Ramos (cell line): ENCODE measurements around the gene CASTOR1.

Source experiments
- in situ Hi-C: fragments of 300-500 bp; cut with MboI; formaldehyde crosslinking; loops from one replicate; pipeline ENCODE4 v1.14.3; 2022; ENCODE audit warnings: low sequenced_read_pairs; ENCODE audit not compliant: unreplicated experiment

CASTOR1 gene

DNA sequence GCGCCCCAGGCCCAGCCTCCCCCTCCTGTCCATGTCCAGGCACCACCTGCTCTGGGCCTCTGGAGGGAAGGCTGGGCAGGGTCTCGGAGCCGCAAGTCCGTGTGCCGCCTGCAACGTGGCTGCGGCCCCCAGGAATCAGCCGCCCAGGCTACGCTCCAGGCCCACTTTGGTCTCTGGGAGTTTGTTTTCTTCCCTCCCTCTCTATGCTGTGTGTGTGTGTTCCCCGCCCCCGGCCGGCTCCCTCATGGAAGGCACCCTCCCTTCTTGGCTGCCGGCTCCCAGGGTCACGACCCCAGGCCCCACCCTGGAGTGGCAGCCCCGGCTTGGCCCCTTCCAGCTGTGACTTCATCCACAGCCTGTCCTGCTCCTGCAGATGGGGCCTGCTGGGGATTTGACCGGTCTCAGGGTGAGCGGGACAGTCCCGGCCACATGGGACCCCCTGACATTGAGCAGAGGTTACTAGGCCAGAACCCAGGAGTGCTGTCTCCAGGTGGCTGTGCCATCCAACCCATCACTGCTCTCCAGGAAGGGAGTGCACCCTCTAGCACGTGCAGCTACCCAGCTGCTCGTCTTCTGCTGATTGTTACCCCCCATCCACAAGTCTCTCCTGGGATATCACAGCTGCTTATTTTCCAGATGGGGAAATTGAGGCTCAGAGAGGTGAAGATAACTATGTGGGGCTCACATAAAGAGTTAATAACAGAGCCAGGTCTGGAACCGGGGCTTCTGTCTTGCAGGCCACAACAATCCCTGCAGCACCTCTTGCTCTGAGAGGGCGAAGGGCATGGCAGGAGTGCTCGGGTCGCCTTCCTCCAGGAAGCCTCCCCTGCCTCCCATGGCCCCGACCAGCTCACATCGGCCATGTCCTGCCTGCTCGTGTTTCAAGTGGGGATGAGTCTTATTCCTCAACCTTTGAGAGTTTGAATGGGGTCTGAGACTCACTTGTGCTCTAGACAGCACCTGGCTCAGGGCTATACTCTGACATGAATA lies 40.0 kb downstream of the CASTOR1 start:
- in situ Hi-C loops = no loop called here

DNA sequence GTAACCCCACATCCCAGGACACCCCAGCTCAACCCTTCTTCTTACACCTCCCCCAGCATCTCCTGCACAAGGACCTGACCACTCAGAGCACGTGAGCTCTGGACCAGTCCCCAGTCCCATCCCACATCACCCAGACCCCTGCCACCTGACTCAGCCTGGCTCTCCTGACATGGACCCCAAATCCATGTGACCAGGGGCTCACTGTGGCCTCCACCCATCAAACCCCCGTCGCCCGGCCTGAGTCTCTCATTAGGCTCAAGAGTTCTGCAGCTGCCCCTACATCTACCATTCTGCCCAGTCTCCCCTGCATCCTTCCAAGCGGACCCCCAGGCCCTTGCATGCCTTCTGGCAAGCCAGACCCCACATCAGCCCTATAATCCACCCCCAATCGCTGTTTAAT lies 40.8 kb downstream of the CASTOR1 start:
- in situ Hi-C loops = no loop called here

DNA sequence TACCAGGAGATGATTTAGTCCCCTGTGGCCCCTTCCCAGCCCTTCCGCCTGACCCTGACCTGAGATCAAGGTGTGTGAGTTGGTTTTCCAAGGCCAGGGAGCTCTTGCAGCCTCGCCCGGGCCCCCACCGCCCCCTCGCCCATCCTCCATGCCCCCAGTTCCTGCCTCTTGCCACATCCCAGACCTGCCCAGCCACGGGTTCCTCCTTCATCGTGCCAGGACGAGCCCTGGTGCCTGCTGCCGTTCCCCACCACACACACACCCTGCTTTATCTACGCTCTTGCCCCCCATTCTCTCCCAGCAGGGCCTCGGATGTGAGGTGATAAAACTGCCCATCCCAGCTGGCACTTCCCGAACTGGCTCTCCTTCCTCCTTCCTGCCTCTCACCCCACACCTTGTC lies 41.3 kb downstream of the CASTOR1 start:
- in situ Hi-C loops = no loop called here

DNA sequence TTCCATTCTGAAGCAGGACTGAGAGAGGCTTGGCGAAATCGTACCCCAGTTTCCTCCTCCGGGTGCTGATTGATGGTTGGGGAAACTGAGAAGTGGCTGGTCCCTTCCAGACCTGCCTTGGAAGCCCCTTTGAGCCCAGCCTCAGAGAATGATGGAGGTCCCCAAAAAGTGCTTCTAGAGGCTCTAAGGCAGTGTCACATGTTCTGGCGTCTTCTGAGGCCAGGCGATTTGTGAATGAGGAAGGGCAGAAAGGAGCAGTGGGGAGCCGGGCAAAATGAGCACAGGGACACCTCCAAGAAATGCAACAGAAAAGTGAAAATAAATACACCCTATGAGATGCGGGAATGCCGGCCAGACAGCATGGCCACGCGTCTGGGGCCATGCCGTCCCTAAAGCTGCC lies 41.7 kb downstream of the CASTOR1 start:
- in situ Hi-C loops = no loop called here

DNA sequence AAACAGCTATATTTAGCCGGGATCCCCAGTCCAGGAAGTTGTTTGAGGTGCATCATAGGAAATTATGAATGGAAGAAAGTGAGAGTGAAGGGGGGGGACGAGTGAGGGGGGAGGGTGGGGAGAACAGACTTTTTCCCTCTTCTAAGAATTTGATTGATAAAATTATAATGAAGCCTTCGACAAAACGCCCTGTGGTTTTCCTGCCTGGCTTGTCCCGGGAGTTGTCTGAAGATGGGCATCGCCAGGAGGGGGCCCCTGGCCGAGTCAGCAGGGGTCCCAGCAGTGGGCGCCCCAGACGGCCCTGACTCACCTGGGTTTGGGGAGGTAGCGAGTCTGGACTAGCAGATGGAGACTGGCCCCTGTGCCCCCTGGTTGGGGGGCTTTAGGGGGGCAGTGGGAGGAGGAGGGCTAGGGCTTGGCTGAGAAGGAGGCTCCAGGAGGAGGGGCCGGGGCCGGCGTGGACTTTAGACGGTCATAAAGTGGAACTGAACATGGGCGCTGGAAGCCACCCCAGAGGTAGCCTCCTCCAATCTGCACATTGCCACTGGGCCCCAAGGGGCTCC lies 42.4 kb downstream of the CASTOR1 start:
- in situ Hi-C loops = no loop called here

DNA sequence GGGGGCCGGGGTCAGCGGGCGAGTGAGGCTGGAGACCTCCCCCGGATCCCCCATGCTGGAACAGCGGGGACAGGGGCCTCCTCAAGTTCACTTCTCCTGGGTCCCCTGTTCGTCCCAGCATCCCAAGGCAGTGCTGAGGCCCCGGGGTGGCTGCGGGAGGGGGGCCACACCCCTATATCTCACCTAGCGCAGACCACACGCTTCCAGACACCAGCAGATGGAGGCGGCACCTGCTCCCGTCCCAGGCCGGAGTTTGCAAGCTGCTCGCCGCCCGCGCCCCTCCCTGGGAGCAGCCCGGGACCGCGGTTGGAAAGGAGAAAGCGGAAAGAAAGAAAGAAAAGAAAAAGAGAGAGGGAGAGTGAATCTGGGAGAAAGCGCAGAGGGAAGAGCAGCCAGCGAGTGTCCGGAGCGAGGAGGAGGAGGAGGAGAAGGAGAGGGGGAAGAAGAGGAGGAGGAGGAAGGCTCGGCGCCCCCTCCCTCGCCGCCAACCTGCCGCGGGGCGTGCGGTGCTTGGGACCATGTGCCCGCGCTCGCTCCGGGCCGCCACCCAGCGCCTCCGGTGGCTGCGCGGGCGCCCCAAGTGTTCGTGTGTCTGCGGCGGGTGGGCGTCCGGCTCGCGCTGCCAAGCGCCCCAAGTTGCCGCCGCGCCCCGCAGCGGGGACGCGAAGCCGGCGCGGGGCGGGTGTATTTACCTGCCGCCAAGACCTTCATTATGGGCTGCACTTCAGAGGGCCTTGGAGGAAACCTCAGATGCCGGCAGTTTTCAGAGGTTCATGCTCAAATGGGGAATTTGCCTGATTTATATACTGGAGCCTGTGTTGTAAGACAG lies 43.1 kb downstream of the CASTOR1 start, which contains the start of gene LIF:
Gene LIF, minus strand, starts transcription at position 775 of the 829 bp plus-strand sequence. Its CDS starts 64 bp downstream, at position 711.
- in situ Hi-C loops = no loop called here

DNA sequence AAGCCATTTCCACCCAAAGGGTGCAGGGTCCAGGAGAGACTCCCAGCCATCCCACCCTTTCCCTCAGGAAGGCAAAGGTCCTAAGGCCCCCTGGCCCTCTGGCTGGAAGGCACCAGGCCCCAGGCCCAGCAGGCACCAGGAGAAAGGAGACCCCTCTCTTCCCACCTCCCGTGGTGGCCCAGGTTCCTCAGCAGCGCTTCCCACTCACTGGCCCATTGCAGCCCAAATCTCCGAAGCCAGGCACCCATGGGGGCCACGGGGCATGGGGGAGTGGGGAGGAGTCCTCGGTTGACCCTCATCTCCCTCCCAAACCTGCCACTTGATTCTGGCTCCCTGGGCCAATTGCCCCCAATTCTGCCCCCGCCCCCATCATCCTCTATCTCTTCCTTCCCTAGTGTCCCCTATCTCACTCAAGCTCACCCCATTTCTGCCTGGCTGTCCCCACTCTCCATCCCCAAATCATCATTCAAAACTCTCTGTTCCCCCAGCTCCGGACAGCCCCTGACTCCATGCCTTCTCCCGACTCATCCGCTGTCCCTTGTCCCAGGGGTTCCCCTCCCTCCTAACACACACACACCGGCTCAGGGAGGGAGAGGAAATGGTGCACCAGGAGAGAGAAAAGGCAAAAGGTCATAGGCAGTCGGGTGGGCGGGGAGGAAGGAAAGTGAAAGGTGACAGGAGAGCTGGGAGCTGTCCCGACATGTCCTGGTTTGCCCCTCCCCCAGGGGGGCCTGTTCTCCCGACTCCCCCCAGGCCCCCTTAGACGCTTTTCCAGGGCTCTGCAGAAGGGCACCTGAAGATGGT lies 43.9 kb downstream of the CASTOR1 start:
- in situ Hi-C loops = no loop called here

DNA sequence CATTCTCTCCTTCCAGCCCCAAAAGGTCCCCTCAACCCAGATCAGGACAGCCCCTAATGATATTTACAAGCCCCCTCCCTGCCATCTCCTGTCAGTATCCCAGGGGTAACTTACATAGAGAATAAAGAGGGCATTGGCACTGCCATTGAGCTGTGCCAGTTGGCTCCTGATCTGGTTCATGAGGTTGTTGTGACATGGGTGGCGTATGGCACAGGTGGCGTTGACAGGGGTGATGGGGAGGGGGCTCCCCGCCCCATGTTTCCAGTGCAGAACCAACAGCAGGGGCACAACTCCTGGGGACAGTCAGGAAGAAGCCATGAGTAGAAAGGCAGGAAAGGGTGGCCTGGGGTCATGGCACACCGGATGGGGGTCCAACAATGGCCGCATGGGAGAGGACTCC lies 44.7 kb downstream of the CASTOR1 start:
- in situ Hi-C loops = no loop called here

DNA sequence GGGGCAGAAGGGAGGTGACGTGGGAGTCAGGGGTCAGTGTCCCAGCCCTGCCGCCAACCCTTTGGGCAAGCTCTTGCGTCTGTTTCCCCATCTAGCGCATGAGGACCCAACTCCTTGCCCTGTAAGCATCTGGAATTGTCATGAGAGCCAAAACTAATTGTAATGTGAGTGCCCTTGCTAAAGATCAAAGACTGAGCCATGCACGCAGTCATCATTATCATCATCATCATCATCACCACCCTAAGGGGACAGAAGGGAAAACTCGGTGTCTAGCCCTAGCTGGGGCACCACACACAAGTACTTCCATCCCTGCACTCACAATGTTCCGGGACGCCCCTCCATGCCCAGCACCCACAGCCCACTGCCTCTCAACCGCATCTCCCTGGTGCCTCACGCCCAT lies 45.2 kb downstream of the CASTOR1 start:
- in situ Hi-C loops = no loop called here

DNA sequence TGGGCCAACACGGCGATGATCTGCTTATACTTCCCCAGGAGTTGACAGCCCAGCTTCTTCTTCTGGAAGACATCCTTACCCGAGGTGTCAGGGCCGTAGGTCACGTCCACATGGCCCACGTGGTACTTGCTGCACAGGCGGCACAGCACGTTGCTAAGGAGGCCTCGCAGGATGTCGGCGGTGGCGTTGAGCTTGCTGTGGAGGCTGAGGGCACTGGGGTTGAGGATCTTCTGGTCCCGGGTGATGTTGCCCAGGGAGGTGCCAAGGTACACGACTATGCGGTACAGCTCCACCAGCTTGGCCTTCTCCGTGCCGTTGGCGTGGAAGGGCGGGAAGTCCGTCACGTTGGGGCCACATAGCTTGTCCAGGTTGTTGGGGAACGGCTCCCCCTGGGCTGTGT lies 45.6 kb downstream of the CASTOR1 start:
- in situ Hi-C loops = no loop called here

DNA sequence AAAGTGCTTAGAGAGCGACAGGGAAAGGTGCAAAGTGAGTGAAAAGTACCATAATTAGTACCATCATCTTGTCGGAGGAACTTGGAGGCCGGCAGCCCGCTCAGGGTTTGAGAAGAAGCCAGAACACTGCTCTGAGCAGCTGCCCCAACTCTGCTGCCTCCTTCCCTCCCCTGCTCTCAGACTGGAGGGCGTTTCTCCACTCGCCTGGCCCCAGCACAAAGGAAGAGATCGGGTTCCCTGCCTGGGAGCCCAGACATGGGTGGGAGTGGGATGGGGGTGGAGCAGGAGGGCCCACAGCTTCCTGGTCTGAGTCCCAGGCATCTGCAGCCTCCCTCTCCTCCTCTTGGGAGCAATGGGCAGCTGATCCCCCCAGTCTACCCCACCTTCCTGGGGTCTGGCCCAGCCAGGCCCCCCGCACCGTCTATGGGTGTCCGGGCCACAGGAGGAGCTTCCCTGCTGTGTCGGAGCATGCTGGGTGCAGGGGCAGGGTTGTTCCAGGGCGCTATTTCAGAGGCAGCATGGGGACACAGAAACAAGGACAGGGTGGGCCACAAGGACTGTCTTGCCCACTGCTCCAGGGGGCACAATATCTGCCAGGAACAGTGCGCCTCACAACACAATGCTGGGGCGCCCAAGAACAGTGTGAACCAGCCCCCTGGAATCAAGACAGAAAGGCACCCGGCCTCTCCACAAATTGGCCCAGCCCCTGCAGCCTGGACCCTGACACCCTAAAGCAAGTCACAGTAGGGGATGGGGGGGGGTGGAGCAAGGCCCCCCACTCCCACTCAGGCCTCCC lies 47.5 kb downstream of the CASTOR1 start:
- in situ Hi-C loops = no loop called here

DNA sequence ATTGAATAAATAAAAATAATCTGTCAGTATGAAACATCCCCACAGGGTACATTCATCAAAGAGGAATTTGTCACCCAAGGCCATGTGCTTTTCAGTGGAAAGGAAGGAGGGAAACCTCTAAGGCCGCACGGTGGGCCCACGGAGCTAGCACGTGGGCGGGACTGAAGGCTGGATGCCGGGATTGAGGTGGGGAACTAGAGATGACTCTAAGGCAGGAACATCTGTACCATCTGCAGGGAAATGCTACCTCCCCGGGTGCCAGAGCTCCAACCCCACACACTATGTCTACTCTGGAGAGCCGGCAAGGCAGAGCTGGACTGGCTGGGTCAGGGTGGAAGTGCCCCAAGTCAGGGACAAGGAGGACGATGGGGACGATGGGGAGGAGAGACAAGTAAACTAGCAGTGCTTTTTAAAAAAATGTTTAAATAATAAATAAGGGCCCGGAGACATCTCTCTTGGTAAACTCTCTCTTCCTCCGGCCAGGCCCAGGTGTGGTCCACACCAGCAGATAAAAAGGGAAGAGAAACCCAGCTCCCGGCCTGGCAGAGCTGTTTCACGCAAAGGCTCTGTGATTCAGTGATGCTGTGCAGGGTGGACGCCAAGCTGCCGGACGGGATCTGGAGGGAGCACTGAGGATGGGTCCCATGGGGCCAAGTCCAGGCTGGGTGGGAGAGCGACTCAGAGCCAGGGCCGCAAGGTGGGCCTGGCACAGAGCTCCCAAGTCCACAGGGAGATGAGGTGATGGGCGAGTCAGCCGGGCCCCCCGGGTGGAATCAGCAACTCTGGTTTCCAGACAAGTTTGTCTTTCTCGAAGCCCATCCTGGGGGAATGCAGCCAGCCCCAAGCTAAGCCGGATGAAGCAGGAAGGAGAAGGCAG lies 48.5 kb downstream of the CASTOR1 start:
- in situ Hi-C loops = no loop called here

DNA sequence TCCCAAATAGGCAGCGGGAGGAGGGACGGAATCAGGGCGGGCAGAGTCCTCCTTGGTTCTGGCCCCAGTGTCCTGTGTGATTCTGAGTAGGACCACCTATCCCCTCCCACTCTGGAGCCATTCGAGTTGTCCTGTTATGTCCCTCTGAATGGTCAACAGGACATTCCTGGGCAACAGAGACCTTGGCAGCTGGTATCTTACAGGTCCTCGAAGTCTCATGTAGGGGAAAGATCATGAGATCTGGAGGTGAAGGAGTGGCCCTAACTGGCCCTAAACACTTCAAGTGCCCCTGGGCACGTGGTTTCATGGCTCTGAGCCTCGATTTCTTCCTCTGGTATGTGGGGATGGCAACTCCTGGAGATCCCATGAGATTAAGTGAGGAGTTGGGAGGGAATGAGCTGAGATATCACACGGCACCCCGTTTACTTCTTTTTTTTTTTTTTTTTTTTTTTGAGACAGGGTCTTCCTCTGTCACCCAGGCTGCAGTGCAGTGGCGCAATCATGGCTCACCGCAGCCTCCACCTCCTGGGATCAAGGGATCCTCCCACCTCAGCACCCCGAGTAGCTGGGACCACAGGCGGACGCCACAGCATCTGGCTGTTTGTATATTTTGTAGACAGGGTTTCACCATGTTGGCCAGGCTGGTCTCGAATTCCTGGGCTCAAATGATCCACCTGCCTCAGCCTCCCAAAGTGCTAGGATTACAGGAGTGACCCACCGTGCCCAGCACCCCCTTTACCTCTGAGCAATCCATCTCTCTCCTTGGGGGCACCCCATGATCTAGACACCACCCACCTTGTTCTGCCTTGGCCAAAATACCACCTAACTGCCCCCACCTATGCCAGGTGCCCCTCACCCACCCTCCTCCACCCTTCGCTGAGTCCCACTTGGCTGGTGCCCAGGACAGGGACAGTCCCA lies 49.6 kb downstream of the CASTOR1 start:
- in situ Hi-C loops = no loop called here

DNA sequence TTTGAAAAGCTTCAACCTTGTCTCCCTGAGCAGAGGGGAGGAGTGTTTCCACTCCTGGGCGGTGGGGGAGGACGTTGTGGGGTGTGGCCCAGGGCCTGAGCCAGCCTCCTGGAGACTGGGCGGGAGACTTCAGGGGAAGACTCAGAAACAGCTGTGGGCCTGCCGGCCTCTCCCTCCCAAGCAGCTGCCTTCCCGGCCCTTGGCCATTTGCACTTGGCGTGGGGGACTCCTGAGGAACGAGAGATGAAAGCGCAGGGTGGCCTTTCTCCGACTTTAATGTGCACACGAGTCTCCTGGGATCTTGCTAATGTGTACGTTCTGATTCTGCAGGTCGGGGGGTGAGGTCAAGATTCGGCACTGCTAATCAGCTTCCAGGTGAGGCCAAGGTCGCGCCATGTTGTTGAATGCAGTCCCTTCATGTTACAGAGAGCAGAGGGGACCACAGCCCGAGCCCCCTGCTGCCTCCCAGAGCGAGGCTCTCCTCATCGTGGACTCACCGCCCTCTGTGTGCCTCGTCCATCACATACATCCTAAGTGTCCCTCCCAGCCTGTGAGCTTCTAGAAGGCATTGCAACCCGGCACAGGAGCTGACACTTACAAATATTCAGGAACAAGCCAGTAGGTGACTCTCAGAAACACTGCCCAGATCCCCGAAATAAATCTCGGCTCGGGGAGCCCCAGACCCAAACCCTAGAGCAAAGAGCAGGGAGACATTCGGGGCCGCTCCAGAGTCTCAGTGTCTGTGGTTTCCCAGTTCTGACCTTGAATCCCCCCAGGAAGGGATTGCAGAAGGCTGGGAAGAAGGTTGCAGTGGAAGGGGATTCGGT lies 50.4 kb downstream of the CASTOR1 start:
- in situ Hi-C loops = no loop called here

DNA sequence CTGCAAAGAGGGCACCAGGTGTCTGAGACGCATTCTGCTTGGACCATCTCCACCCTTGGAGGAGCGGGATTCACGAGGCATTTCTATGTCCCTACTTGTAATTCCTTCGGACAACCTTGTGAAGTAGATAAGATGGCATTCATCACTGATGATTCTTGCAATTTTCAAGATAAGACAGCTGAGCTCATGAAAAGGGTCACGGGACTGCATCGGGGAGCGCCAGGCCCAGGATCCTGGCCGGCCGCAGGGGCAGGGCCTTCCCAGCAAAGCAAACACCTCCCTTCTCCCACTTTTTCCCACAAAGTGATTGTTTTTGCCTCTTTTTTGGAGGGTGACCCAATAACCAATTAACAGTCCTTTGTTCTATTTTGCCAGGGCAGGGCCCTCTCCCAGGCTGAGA lies 51.2 kb downstream of the CASTOR1 start:
- in situ Hi-C loops = no loop called here

DNA sequence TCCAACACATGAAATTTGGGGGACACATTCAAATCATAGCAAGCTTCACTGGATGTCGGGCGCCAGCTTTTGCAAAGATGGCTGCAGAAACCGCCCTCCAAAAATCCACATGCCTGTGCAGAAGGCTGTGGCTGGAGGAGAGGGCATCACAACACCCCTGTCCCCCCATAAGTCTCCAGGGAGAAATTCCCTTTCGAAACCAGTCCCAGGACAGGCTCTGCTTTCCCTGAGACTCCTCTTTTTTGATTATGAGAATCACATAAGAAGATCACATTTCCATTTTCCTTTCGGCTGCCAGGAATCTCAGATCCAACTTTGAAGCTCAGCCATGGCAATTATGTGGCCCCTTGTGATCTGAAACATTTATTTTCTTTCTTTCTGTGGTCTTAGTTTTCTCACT lies 52.4 kb downstream of the CASTOR1 start:
- in situ Hi-C loops = no loop called here
